ENCODE data around the gene ADGRD2. TPM values are rescaled to one million over a fixed set of nuclear protein-coding genes. Genes with fewer than 3 reads are reported as not detected.

The ADGRD2 gene
- total RNA-seq, 2 donors from 2014 or later, result not detected

DNA sequence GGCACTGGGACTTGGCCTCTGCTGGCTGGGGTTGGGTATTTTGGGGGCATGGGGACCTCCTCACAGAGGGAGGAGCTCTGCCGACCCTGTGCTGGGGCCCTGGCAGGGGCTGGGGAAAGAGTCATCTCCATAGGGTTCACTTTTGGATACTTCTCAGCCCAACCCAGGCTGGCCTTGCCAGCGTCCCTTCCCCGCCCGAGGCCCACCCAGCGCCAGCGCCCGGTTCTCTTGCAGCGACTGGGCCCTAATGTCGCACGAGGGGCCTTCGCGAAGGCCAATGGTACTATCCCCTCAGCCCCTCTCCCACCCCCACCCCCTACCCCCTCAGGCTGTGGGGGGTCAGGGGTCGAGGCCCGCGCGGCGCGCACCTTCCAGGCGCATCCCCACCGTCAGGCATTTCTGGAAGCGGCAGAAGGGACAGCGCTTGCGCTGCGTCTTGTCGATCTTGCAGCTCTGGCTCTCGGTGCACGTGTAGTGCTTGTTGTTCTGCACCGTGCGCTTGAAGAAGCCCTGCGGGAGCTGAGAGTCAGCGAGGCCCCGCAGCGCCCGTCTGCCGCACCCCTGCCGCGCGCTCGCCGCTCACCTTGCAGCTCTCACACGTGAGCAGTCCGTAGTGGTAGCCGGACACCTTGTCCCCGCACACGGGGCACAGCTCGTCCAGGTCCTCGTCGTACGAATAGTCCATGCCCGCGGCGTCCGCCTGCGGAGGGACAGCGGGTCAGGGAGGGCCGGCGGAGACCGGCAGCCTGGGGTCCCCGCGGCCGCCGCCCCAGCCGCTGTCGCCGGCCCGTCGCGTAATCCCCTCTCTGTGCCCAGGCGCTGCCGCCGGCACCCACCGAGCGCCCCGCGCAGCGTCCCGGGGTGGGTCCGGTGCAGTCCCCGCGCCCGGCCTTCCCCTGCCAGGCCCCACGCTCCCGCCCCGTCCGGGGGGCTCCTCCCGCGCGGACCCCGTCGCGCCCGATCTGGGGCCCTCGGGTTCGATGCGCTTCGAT, 52.8 kb downstream of the ADGRD2 start:
- Mint-ChIP-seq H3K36me3 (ENCODE audit: insufficient read depth in 2 of 2) (peaks cover 3 to 5% of the 10 kb centered on the region in 2 donors), H3K27ac (no peak overlapping the region), H3K4me3 (peak overlapping the region; percentile 69 to 89), H3K27me3 (ENCODE audit: low read depth) (peaks cover 23% of the 10 kb centered on the region), H3K9me3 (no peaks in the 10 kb centered on the region), H3K4me1 (ENCODE audit: low read depth) (peaks cover 21% of the 10 kb centered on the region)
- ATAC-seq (replicated peaks in 1 of 2), result no peak
- no peak for DNase-seq

- DNase-seq (no peak), ATAC-seq (replicated peaks in 1 of 2) (peak in 1 of 2 donors; percentile 24)
- H3K4me1 Mint-ChIP-seq (ENCODE audit: low read depth), result peaks cover 21% of the 10 kb centered on the region
- peak overlapping the region; percentile 69 to 89 for H3K4me3 Mint-ChIP-seq
- peaks cover 23% of the 10 kb centered on the region for H3K27me3 Mint-ChIP-seq (ENCODE audit: low read depth)
- no peaks in the 10 kb centered on the region for H3K9me3 Mint-ChIP-seq
- no peak overlapping the region for H3K27ac Mint-ChIP-seq
- peaks cover 3 to 5% of the 10 kb centered on the region in 2 donors for H3K36me3 Mint-ChIP-seq (ENCODE audit: insufficient read depth in 2 of 2)
Measured at GRCh38 chr9:124503713-124504529, 53.7 kb downstream of the ADGRD2 start.

DNA sequence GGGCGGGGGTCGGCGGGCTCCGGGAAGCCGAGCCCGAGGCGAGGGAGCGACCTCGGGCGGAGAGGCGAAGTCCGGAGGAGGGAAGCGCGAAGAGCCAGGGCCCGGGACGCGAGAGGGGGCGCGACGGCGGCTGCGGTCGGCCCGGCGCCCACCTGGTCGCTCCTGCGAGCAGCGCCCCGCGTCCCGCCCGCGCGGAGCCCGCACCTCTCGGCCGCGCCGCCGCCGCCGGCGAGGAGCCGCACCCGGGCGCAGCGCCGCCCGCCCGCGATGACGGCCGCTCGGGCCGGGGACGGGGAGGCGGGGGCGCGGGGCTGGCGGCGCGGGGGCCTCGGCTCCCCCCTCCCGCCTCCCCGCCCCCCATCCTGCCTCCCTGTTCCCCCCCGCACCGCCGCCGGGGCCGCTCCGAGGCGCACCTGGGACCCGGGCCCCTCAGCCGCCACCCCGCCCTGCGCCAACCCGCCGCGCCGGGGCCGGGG, 54.3 kb downstream of the ADGRD2 start:
- DNase-seq, result no peak
- peak in 1 of 2 donors; percentile 23 for ATAC-seq (replicated peaks in 1 of 2)
- Mint-ChIP-seq H3K27ac (no peak overlapping the region), H3K4me3 (no peak overlapping the region), H3K27me3 (ENCODE audit: low read depth) (peaks cover 23% of the 10 kb centered on the region), H3K4me1 (ENCODE audit: low read depth) (peaks cover 16% of the 10 kb centered on the region), H3K36me3 (ENCODE audit: insufficient read depth in 2 of 2) (peaks cover 3 to 5% of the 10 kb centered on the region in 2 donors), H3K9me3 (no peaks in the 10 kb centered on the region)

DNA sequence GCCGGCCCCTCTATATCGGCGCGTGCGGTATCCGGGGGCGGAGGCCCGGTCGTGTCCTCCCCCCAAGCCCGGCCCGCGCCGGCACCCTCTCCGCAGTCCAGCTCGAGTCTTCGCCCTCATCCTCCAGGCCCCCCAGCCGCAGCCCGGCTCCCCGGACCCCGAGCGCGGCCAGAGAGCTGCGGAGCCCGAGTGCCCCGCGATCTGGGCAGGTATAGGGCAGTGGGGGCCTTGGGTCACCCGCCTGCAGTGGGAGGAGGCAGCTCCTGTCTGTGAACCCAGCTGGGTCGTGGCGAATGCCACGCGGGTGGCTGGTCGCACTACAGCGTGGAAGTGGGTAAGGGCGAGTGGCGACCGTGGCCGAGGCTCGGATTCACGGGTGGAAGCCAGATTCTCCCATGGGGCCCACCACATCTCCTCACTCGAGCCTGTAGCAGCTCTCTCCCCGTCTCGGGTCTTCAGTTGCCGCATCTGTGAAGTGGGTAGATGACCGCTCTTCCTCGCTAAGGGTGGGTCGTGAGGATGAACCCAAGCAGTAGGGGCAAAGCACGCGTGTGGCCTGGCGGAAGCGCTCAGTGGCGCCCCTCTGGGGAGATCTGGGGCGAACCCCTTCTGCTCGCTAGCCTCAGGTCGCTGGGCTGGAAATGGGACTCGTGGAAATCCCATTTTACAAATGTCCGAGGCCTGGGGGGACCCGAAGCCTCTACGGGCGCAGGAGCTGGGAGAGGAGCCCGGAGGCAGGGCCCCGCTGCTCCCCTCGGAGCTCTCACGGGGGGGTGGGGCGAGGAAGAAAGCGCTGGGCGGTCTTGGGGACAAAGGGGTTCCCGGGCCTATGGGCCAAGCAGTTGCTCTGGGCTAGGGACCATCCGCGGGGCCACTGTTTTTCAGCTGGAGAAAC, 55.0 kb downstream of the ADGRD2 start:
- Mint-ChIP-seq H3K4me3 (peak overlapping the region in 1 of 2 donors; percentile 42), H3K4me1 (ENCODE audit: low read depth) (peaks cover 13% of the 10 kb centered on the region), H3K27ac (no peak overlapping the region), H3K27me3 (ENCODE audit: low read depth) (peaks cover 23% of the 10 kb centered on the region), H3K9me3 (no peaks in the 10 kb centered on the region), H3K36me3 (ENCODE audit: insufficient read depth in 2 of 2) (peaks cover 3 to 5% of the 10 kb centered on the region in 2 donors)
- DNase-seq (no peak), ATAC-seq (replicated peaks in 1 of 2) (no peak)

GRCh38 chr9:124505901-124506346, 55.7 kb downstream of the ADGRD2 start:
- no peaks in the 10 kb centered on the region for H3K9me3 Mint-ChIP-seq
- peaks cover 23% of the 10 kb centered on the region for H3K27me3 Mint-ChIP-seq (ENCODE audit: low read depth)
- H3K27ac Mint-ChIP-seq, result no peak overlapping the region
- ATAC-seq (replicated peaks in 1 of 2) (no peak), DNase-seq (no peak)
- H3K4me3 Mint-ChIP-seq, result no peak overlapping the region
- peaks cover 3 to 5% of the 10 kb centered on the region in 2 donors for H3K36me3 Mint-ChIP-seq (ENCODE audit: insufficient read depth in 2 of 2)
- H3K4me1 Mint-ChIP-seq (ENCODE audit: low read depth), result peaks cover 9% of the 10 kb centered on the region

GRCh38 chr9:124506433-124506832, 56.2 kb downstream of the ADGRD2 start:
- Mint-ChIP-seq H3K27ac (no peak overlapping the region), H3K36me3 (ENCODE audit: insufficient read depth in 2 of 2) (peaks cover 3 to 5% of the 10 kb centered on the region in 2 donors), H3K4me1 (ENCODE audit: low read depth) (peaks cover 7% of the 10 kb centered on the region), H3K9me3 (no peaks in the 10 kb centered on the region), H3K4me3 (no peak overlapping the region), H3K27me3 (ENCODE audit: low read depth) (peaks cover 23% of the 10 kb centered on the region)
- no peak for ATAC-seq (replicated peaks in 1 of 2)
- DNase-seq, result no peak

GRCh38 chr9:124506931-124507879, 57.0 kb downstream of the ADGRD2 start, which contains the start of gene NR5A1:
Gene NR5A1 (minus strand): TSS chr9:124507399. CDS start chr9:124503395, 4,004 bp downstream.
- Mint-ChIP-seq H3K4me1 (ENCODE audit: low read depth) (peaks cover 7% of the 10 kb centered on the region), H3K27ac (no peak within 1 kb of the TSS), H3K4me3 (no peak within 1 kb of the TSS), H3K36me3 (ENCODE audit: insufficient read depth in 2 of 2) (peaks cover 3 to 5% of the 10 kb centered on the region in 2 donors), H3K27me3 (ENCODE audit: low read depth) (peaks cover 17% of the 10 kb centered on the region), H3K9me3 (no peaks in the 10 kb centered on the region)
- ATAC-seq (replicated peaks in 1 of 2), result no peak
- no peak for DNase-seq

DNA sequence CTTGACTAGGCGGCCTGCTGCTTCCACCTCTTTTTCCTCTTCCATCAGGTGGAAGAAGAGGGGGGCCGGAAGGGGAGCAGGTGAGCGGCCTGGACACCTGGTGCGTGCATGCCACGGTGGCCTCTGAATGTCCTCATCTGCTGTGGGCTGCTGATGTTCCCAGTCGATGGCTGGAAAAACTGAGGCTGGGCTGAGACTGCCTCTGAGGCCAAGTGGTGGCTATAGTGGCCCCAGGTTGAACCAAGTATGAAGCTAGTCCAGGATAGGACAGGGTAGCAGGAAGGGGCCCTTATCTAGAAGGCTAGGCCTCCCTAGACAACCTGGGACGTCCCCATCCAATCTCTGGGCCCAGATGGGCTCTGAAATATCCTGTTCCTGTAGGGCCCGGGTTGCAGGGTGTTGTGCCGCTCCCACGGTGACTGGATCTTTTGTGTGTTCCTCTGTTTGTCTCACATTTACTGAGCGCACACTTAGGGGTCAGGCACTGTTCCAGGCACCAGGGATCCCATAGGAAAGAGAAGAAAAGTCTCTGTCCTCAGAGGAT, 57.7 kb downstream of the ADGRD2 start:
- Mint-ChIP-seq H3K27me3 (ENCODE audit: low read depth) (peaks cover 14% of the 10 kb centered on the region), H3K27ac (no peak overlapping the region), H3K4me3 (no peak overlapping the region), H3K4me1 (ENCODE audit: low read depth) (peaks cover 7% of the 10 kb centered on the region), H3K9me3 (no peaks in the 10 kb centered on the region), H3K36me3 (ENCODE audit: insufficient read depth in 2 of 2) (peaks cover 3 to 5% of the 10 kb centered on the region in 2 donors)
- DNase-seq (no peak), ATAC-seq (replicated peaks in 1 of 2) (no peak)

DNA sequence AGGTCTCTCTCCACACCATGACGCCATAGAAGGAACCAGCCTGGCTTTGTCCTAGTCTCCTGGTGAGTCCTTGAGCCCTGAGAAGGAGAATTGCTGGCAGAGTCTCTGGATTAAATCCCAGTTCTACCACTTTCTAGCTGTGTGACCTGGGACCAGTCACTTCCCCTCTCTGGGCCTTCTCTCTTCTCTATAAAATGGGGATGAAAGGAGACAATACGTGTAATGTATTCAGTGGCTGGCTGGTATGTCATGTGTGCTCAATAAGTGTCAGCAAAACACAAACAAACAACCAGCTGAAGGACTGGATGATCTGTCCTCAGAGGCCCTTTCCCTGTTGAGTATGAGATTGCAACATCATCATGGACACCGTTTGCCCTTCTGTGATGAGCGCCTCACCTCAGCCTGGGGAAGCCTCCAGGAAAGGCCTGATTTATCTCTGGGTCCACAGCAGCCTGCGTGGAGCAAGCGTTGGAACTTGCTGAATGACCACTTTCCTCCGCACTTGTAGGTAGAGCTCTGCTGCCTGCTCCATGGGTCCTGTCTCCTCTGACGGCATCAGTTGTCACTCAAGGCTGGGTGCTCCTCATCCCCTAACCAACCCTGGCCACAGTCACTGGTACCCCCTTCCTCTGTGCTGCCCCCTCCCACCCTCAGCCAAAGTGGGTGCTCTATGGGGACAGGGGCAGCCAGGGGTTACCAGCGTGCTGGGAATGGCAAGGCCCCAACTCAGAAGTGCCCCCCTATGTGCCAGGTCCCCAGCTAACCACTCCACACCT, 60.6 kb downstream of the ADGRD2 start:
- no peaks in the 10 kb centered on the region for H3K27me3 Mint-ChIP-seq (ENCODE audit: low read depth)
- no peak overlapping the region for H3K4me3 Mint-ChIP-seq
- H3K36me3 Mint-ChIP-seq (ENCODE audit: insufficient read depth in 2 of 2), result no peaks in the 10 kb centered on the region
- DNase-seq (no peak), ATAC-seq (replicated peaks in 1 of 2) (no peak)
- no peak overlapping the region for H3K27ac Mint-ChIP-seq
- no peaks in the 10 kb centered on the region for H3K9me3 Mint-ChIP-seq
- no peaks in the 10 kb centered on the region for H3K4me1 Mint-ChIP-seq (ENCODE audit: low read depth)

GRCh38 chr9:124511426-124511840, 61.2 kb downstream of the ADGRD2 start:
- no peak overlapping the region for H3K27ac Mint-ChIP-seq
- no peak for ATAC-seq (replicated peaks in 1 of 2)
- H3K27me3 Mint-ChIP-seq (ENCODE audit: low read depth), result no peaks in the 10 kb centered on the region

More at GRCh38 chr9:124511426-124511840, 61.2 kb downstream of the ADGRD2 start:
- Mint-ChIP-seq H3K4me3 (no peak overlapping the region), H3K9me3 (no peaks in the 10 kb centered on the region), H3K4me1 (ENCODE audit: low read depth) (no peaks in the 10 kb centered on the region), H3K36me3 (ENCODE audit: insufficient read depth in 2 of 2) (no peaks in the 10 kb centered on the region)
- no peak for DNase-seq

All from activated T-cell treated with anti-CD3 and anti-CD28 coated beads, Interleukin-2, amount 50 U/mL, for 72 hours (primary cell).